Omental fat pad (tissue), 4 donors: Measurements from ENCODE around the gene CEP170B. TPM values are rescaled to one million over a fixed set of nuclear protein-coding genes. Genes with fewer than 3 reads are reported as not detected.

Source experiments
- ATAC-seq: fragments of 150-250 bp; one replicate; pipeline ENCODE4 v1.9.1; 2016; ENCODE audit warnings: mild to moderate bottlenecking, moderate library complexity; ENCODE audit not compliant: low FRiP score
- DNase-seq: peaks from one replicate; pipeline ENCODE4 v3.0.0-alpha.2; 2019; ENCODE audit warnings: low spot score
- total RNA-seq, 4 donors: library from RNA; depleted of rRNA; stranded (reverse); fragments of >200 nt; gene quantifications; one replicate each; pipeline ENCODE4 v1.1.0, GENCODE V29; 2016
- TF ChIP-seq, protein P1 (sequence below), 3 donors: fragments of 450-650 bp; IDR thresholded peaks; one replicate each; pipeline ENCODE4 v1.5.1; 2016 to 2017; ENCODE audit warnings: antibody characterized with exemption in 3 of 3, mild to moderate bottlenecking in 3 of 3, moderate library complexity in 2 of 3

CEP170B gene
- total RNA-seq, 4 donors from 2014 or later: 5.5 to 29.3 (median 13.0) TPM

DNA sequence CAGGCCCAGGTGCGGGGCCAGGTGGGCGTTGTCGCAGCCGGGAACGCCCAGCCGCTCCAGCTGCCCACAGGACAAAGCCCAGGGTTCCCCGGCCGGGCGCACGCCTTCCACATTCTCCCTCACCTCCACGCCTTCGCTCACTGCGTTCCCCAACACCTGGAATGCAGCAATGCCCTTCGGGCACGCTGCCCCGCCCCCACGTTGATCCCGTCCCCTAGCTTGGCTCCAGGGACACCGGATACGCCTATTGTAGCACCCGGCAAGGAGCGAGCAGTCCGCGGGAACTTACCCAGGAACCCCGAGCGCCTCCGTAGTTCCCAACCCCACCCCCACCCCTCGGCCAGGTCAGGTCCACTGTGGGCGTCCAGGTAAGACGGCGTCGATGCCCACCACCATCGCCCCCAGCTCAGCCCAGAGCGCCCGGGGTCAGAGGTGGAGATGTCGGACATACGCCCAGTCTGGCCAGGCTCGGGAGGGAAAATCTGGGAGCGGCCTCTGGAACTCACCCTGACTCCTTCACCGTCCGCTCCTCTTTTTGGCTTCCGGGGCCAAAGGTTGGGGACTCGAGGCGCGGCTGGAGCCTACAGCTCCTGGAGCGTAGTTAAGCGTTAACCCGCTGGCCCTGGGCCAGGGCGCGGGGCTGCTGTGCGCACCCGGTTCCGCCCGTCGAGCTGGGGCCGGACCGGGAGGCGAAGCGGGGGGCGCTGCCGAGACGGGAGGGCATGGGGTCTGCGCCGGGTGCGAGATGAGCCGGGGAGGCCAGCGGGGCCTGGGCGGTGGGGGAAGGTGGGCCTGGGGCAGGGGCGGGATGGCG is 594 bp upstream of the CEP170B start:
- ATAC-seq: peak; percentile 7
- no peak for DNase-seq
- TF ChIP-seq, protein P1, sequence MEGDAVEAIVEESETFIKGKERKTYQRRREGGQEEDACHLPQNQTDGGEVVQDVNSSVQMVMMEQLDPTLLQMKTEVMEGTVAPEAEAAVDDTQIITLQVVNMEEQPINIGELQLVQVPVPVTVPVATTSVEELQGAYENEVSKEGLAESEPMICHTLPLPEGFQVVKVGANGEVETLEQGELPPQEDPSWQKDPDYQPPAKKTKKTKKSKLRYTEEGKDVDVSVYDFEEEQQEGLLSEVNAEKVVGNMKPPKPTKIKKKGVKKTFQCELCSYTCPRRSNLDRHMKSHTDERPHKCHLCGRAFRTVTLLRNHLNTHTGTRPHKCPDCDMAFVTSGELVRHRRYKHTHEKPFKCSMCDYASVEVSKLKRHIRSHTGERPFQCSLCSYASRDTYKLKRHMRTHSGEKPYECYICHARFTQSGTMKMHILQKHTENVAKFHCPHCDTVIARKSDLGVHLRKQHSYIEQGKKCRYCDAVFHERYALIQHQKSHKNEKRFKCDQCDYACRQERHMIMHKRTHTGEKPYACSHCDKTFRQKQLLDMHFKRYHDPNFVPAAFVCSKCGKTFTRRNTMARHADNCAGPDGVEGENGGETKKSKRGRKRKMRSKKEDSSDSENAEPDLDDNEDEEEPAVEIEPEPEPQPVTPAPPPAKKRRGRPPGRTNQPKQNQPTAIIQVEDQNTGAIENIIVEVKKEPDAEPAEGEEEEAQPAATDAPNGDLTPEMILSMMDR (IDR thresholded peaks at IDR 0.05): no peak

DNA sequence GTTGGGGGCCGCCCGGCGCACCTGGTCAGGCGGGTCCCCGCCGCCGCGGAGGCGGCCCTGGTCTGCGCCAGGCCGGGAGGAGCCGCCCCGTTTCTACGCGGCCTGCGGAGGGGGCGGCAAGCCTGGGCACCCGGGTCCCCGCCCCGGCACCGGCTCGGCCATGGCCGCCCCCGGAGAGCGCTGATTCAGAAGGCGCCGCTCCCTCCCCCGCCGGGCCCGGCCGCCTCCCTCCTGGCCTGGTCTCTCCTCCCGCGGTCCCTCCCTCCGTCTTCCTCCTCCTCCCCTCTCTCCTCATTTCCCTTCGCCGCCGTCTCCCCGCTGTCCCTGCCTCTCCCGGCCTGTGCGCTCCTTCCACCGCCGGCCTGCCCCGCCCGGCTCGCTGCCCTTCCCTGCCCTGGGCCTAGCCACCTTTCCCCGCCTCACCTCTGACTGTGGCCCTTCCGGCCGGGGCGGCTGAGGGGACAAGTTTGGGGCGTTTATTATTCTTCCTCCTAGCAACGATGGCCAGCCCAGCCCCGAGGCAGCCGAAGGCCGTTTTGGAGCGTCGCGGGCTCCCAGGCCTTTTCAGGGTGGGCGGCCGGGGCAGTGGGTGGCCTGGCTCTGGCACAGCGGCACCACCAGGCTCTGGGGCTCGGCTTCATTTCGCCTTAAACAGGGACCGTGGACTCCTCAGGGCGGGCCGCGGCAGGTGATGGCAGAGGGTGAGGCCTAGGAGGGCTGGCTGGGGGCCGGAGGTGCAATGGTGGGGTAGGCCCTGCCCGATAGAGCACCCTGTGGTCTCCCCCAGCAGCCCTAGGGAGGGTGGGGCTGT is 768 bp downstream of the CEP170B start:
- ATAC-seq: peak; percentile 83
- DNase-seq: peak; percentile 49
- TF ChIP-seq, protein P1 (IDR thresholded peaks at IDR 0.05): no peak

DNA sequence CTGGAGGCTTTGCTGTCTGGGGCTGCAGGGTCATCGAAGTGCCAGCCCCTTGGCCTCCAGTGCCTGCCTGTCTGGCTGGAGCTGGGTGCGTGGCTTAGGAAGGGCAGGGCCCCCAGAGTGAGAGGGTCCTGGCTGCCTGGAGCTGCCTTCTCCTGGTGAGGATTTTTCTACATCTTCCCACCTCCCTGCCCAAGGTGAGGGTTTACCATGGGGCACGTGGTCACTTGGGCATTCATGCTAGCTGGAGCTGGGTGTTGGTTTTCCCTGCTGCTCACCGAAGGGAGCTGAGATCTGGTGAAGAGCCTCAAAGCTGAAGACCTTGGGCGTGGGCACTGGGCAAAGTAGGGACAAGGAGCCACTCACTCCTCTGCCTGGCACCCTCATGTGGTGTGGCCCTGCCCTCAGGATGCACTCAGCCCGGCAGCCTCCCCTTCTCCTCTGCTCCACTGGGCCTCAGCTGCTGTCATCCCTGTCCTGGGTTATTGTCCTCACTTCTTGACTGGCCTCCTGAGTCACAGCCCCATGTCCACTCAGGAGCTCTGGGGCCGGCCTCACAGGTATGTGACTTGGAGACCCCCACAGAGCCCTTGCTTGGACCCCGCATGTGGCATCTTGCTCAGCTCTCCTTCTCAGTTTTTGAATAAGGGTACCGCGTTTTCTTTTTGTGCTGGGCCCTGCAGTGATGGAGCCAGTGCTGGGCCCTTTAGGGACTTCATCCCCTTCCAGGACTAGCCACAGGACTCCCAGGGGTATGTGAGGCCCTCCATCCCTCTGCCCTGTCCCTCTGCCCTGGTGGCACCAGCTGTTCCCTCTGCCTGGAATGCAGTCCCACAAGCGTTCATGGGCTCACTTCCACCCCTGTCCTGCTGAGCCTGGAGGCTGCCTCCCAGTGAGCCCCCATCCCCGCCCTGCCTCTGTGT is 1.6 kb downstream of the CEP170B start:
- no peak for DNase-seq
- no peak for ATAC-seq
- TF ChIP-seq, protein P1 (IDR thresholded peaks at IDR 0.05): no peak

DNA sequence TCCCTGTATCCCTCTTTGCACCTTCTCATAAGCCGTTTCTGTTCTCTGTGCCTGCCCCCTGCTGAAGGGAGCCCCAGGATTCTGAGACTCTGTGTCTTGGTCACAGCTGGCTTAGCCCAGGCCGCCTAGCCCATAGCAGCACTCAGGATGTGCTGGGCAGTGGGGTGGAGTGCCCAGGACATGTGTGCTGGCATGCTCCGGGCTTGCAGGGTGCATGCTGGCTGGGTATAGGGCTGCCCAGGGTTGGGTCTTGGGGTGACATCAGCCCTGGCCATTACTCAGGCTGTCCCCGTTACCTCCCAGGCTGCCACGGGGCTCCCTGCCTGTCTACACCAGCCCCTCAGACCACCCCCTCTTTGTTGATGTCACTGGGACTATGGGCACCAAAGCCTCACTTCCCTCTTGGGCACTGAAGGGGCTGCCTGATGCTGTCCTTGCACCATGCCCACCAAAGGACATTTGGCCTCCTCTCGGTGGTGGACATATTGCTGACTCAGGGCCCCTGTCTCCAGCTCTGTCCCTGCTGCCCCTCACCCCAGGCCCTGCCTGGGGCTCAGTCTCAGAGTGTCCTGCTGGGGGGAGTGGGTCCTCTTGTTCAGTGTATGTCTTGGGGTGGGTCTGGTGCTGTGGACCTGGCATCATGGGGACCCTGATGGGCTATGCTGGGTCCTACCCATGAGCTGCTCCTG is 2.4 kb downstream of the CEP170B start:
- TF ChIP-seq, protein P1 (IDR thresholded peaks at IDR 0.05): no peak
- no peak for DNase-seq
- ATAC-seq: no peak

- ATAC-seq (no peak), DNase-seq (no peak)
- TF ChIP-seq, protein P1 (IDR thresholded peaks at IDR 0.05): no peak
Observed at GRCh38 chr14:104868060-104868740, 3.1 kb downstream of the CEP170B start.
